HG02852 (cell line): ENCODE results near the gene LACTBL1.

Experiments used
- ATAC-seq: cut with Tn5 transposase; IDR thresholded peaks from one replicate; pipeline ENCODE4 v1.9.1; 2021; ENCODE audit warnings: mild to moderate bottlenecking, moderate library complexity; ENCODE audit not compliant: unreplicated experiment

The LACTBL1 gene

GRCh38 chr1:22976461-22977243 lies 4.0 kb upstream of the LACTBL1 start:
- ATAC-seq: no peak

GRCh38 chr1:22976127-22976460 lies 3.4 kb upstream of the LACTBL1 start:
- no peak for ATAC-seq

GRCh38 chr1:22975694-22976093 lies 3.0 kb upstream of the LACTBL1 start:
- ATAC-seq: no peak

GRCh38 chr1:22971611-22972405 lies 858 bp downstream of the LACTBL1 start:
- ATAC-seq: no peak

- no peak for ATAC-seq
Measured at GRCh38 chr1:22971161-22971560, 1.5 kb downstream of the LACTBL1 start.

- no peak for ATAC-seq
Measured at GRCh38 chr1:22970096-22970495, 2.6 kb downstream of the LACTBL1 start.

- no peak for ATAC-seq
Measured at GRCh38 chr1:22969304-22969709, 3.4 kb downstream of the LACTBL1 start.

- ATAC-seq: no peak
Measured at GRCh38 chr1:22967833-22968232, 4.8 kb downstream of the LACTBL1 start.

GRCh38 chr1:22966309-22966708 lies 6.4 kb downstream of the LACTBL1 start:
- no peak for ATAC-seq

GRCh38 chr1:22963044-22963677 lies 9.5 kb downstream of the LACTBL1 start:
- no peak for ATAC-seq

- no peak for ATAC-seq
Measured at GRCh38 chr1:22962558-22962957, 10.1 kb downstream of the LACTBL1 start.

GRCh38 chr1:22959545-22960360 lies 12.9 kb downstream of the LACTBL1 start:
- ATAC-seq: no peak

GRCh38 chr1:22958556-22958955 lies 14.1 kb downstream of the LACTBL1 start:
- ATAC-seq: no peak

- no peak for ATAC-seq
Measured at GRCh38 chr1:22957066-22957465, 15.6 kb downstream of the LACTBL1 start.

GRCh38 chr1:22955146-22955545 lies 17.5 kb downstream of the LACTBL1 start:
- ATAC-seq: no peak

- no peak for ATAC-seq
Measured at GRCh38 chr1:22953740-22954141, 18.9 kb downstream of the LACTBL1 start.

GRCh38 chr1:22953057-22953739 lies 19.5 kb downstream of the LACTBL1 start:
- no peak for ATAC-seq

- no peak for ATAC-seq
Measured at GRCh38 chr1:22952694-22953056, 20.0 kb downstream of the LACTBL1 start.

GRCh38 chr1:22951796-22952195 lies 20.9 kb downstream of the LACTBL1 start:
- ATAC-seq: no peak

GRCh38 chr1:22949822-22950331 lies 22.8 kb downstream of the LACTBL1 start:
- ATAC-seq: no peak
